Activated naive CD4-positive, alpha-beta T cell treated with anti-CD3 and anti-CD28 coated beads, Interleukin-2, amount 50 U/mL, for 72 hours (primary cell): ENCODE data around the gene SYT9. TPM values are rescaled to one million over a fixed set of nuclear protein-coding genes. Genes with fewer than 3 reads are reported as not detected.
A peak's percentile ranks its signal among the peaks of the same experiment; 100 is the strongest.

Experiments
- ATAC-seq, 2 donors: fragments of 150-1000 bp; cut with Tn5 transposase; 2 replicates each; pipeline ENCODE4 v1.10.0; 2021; ENCODE audit warnings: mild to moderate bottlenecking in 2 of 2, moderate library complexity in 2 of 2
- DNase-seq, 2 donors: peaks; one replicate each; pipeline ENCODE4 v3.0.0; 2021 to 2022; ENCODE audit warnings: low spot score in 2 of 2
- H3K27ac Mint-ChIP-seq, 2 donors: one replicate each; pipeline ENCODE4 v1.8.0; 2022; ENCODE audit warnings: mild to moderate bottlenecking in 2 of 2, mixed read lengths in 2 of 2
- H3K36me3 Mint-ChIP-seq, 2 donors: one replicate each; pipeline ENCODE4 v1.8.0; 2022; ENCODE audit warnings: mixed read lengths in 2 of 2
- H3K9me3 Mint-ChIP-seq, 2 donors: one replicate each; pipeline ENCODE4 v1.8.0; 2022; ENCODE audit warnings: mixed read lengths in 2 of 2
- total RNA-seq, 2 donors: library from RNA; stranded (reverse); gene quantifications; one replicate each; pipeline ENCODE4 v1.2.3, GENCODE V29; 2022

SYT9 gene
- total RNA-seq, 2 donors from 2014 or later, result 0.08 TPM; not detected in 1

DNA sequence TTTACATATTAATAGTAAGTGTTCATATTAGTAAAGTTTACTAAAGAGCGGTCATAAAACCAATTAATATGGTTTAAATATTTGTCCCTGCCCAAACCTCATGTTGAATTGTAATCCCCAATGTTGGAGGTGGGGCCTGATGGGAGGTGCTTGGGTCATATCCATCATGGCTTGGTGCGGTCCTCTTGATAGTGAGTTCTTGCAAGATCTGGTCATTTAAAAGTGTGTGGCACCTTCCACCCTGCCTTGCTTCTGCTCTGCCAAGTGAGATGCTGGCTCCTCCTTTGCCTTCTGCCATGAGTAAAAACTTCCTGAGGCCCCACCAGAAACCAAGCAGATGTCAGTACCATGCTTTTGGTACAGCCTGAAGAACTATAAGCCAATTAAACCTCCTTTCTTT, 178.8 kb downstream of the SYT9 start:
- no peak for ATAC-seq
- Mint-ChIP-seq H3K36me3 (no peaks in the 10 kb centered on the region), H3K9me3 (no peaks in the 10 kb centered on the region), H3K27ac (no peak overlapping the region)
- no peak for DNase-seq

DNA sequence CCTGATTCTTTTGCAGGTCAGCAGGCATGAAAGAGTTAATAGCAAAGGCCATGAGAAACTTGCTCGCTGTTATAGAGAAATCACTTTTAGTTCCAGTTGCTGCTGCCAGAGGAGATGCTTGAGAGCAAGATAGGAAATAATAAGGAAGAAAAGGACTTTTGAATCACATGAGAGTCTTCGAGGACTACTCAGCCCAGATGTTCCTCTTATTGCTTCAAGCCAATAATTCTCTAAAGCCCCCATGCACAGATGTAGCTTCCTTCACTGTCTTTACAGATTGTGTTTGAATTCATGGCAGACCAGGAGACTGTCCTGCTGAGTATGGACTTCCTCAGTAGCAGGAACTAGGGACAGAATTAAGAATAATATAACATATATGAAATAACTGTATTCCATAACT, 183.5 kb downstream of the SYT9 start:
- ATAC-seq (no peak), DNase-seq (no peak)
- Mint-ChIP-seq H3K9me3 (peaks cover 0 to 9% of the 10 kb centered on the region in 2 donors), H3K27ac (no peak overlapping the region), H3K36me3 (peaks cover 0 to 10% of the 10 kb centered on the region in 2 donors)

DNA sequence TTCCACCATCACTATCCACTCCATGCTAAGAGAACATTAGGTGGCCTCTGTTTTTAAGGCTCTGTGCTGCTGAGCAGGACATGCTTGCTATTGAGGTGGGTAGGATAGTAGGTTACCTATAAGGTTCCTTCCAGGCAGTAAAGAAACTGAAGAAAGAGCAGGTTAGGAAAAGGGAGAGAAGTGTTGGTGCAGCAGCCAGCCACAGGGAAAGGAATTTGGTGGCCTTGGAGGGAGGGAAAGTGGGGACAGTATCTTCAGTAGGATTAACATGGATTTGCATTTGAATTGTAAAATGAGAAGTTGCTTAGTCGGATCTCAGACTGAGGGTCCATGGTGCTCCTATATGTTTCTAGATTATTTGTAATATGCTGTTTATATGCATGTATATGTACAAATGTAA, 184.4 kb downstream of the SYT9 start:
- H3K36me3 Mint-ChIP-seq, result peaks cover 0 to 10% of the 10 kb centered on the region in 2 donors
- no peak for ATAC-seq
- H3K27ac Mint-ChIP-seq, result peak overlapping the region; percentile 30 to 63
- DNase-seq, result no peak
- peaks cover 0 to 9% of the 10 kb centered on the region in 2 donors for H3K9me3 Mint-ChIP-seq

DNA sequence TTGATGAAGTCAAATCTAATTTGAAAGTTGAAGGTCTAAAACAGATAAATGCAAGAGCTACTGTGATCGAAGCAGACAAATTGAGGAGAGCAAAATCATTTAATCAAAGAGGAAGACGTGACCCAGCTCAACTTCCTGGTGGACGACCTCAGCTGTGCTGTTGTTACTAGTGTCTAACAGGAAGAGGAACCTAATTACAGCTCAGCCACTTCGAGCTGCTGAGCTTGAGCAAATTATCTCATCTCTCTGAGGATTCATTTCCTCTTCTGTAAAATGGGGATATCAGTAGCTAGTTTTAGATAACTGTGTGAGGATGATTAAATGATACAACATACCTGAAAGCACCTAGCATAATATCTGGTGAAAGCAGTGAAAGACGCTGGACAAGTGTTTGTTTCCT, 185.0 kb downstream of the SYT9 start:
- Mint-ChIP-seq H3K9me3 (peaks cover 0 to 9% of the 10 kb centered on the region in 2 donors), H3K36me3 (peaks cover 0 to 10% of the 10 kb centered on the region in 2 donors), H3K27ac (peak overlapping the region; percentile 47 to 63)
- peak in 1 of 2 donors; percentile 65 for ATAC-seq
- no peak for DNase-seq

DNA sequence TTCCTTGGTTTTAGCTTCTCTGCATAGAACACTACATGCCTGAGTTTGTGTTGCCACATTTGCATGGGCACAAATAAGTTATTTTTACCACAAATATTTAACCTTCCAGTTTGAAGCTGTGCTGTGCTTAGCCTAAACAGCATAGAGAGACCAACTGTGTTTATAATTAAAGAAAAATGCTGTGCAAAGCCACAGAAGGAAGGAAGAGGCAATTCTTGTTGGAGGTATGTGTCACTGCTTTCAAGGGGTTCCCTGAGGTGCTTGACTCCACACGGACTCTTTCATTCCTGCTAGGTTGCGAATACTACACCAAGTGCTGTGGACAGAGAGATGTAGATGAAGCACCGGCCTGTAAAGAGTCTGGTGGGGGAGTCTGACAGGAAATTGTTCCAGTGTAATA, 186.0 kb downstream of the SYT9 start:
- DNase-seq, result no peak
- peaks cover 0 to 10% of the 10 kb centered on the region in 2 donors for H3K36me3 Mint-ChIP-seq
- H3K27ac Mint-ChIP-seq, result no peak overlapping the region
- H3K9me3 Mint-ChIP-seq, result peaks cover 0 to 9% of the 10 kb centered on the region in 2 donors
- no peak for ATAC-seq

DNA sequence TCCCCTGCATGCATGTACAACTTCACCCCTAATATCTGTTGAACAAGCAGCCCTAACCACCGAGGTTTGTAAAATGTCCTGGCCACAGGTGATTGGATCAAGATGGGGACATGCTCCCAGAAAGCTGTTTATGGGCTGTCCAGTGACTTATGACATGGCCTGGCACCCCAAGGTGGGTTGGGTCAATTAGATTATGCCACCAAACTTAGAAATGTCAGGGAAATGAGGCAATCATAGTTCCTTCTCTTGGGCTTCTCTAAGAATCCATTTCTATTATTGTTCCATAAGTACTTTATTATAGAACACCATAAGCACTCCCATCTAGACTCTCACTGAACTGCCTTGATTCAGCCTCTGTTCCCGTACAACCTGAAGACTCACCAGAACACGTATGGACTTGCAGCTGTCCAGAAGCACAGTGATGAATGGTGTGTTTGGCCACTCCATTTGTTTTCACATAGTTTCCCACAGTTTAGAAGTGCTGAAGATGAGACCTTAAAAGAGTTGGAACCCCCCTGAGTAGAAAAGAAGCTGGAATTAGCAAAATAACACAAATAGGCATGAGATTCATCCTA, 188.1 kb downstream of the SYT9 start:
- ATAC-seq (no peak), DNase-seq (no peak)
- Mint-ChIP-seq H3K9me3 (peaks cover 0 to 9% of the 10 kb centered on the region in 2 donors), H3K27ac (peak overlapping the region in 1 of 2 donors; percentile 16), H3K36me3 (peaks cover 0 to 10% of the 10 kb centered on the region in 2 donors)

DNA sequence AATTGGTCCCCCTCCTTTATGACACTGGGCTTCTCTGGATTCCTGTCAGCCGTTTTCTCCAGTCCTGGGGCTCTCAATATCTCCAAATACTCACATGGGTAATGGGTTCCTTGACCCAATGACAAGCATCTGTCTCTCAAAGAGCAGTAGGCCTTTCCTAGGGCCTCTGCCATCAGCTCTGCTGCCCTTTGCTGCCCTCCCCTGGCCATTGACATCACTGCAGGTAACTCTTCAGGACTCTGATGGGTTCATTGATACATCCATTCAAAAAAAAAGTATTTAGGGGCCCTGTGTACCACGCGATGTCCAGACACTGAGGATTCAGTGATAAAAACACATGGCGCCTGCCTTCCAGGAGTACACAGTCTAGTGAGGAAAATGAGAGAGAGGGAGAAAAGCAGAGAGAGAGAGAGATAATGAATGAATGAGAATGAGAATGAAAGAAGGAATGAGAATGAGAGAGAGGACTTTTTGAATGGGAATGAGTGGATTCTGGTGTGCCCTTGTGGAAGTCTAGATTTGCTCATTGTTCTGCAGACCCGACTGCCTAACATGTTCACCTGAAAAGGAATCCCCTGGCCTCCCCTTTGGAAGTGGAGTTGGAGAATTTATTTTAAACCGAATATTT, 191.0 kb downstream of the SYT9 start:
- peak; percentile 77 to 85 for ATAC-seq
- no peaks in the 10 kb centered on the region for H3K36me3 Mint-ChIP-seq
- no peaks in the 10 kb centered on the region for H3K9me3 Mint-ChIP-seq
- DNase-seq, result peak in 1 of 2 donors; percentile 74
- H3K27ac Mint-ChIP-seq, result no peak overlapping the region

DNA sequence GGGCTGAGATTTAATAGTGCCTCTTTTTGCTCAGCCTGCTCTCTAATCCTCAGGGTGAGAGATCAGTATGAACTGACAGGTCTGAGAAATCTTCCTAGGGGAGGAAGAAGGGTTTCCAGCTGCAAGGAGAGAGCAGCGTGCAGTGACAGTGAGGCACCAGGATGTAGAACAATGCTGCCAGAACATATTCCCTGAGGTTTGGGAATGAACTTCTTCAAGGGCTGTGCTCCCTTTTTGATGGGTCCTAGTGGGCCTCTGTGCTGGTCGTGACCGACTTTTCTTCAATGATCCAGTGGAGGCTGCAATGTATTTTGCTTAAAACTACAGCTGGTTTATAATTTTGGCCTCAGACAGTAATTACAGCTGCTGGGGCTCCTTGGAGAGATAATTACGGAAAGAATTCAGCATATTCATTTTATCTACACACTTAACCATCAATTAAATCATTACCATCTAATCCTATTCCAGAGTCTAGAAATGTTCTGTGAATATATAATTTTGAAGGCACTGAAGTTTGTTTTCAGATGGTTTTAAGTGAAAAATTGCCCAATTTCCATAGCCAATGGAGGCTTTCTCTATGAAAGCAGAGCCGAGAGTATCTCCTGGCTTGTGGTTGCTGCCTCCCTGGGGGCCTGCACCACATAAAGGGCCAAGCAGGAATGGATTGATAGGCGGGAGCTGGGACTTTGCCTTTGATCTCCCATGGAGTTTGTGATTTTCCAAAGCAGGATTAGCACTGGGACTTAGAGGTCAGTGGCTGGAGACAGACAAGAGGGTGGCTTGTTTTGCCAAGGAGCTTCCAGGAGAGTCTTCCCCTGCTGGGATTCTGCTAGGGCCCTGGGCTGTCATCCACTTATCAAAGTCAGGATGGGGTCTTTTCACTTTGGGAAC, 192.6 kb downstream of the SYT9 start:
- Mint-ChIP-seq H3K36me3 (no peaks in the 10 kb centered on the region), H3K9me3 (no peaks in the 10 kb centered on the region), H3K27ac (no peak overlapping the region)
- ATAC-seq (no peak), DNase-seq (no peak)

DNA sequence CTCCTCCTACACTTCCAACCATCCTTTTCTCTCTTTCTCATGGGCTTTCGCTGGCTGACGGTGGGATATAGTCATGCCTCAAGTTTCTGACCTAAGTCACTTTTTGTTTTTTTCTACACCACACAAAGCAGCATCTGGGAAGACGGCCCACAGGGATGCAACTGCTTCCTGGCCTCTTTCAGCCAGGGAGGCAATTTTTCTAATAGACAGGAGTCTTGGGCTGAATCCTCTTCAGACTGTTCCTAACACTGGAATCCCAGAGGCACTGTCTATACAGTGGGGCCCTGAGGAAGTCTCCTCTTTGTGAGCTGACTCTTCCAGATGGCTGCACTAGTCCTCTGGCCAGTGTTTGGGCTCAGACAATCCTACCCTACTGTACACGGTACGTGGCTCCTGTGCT, 193.9 kb downstream of the SYT9 start:
- Mint-ChIP-seq H3K9me3 (no peaks in the 10 kb centered on the region), H3K27ac (no peak overlapping the region), H3K36me3 (no peaks in the 10 kb centered on the region)
- ATAC-seq (no peak), DNase-seq (no peak)

DNA sequence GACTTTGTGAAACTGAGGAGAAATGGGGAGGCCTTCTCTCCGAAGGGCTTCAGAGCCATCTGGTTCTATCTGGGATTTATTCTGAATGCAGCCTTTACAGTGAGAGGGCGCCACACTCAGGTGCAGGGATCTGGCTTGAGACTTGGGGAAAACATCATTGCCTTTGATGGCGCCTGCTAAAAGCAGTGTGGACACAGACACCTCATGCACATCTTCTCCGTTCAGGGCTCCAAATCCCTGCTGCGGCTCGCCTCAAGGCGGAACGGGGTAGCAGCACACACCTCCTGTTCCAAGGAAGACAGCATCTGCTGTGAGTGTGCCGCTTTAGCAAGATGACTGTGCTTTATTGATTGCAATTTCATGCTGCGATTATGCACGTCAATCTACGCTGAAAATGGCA, 196.5 kb downstream of the SYT9 start:
- H3K36me3 Mint-ChIP-seq, result no peaks in the 10 kb centered on the region

DNA sequence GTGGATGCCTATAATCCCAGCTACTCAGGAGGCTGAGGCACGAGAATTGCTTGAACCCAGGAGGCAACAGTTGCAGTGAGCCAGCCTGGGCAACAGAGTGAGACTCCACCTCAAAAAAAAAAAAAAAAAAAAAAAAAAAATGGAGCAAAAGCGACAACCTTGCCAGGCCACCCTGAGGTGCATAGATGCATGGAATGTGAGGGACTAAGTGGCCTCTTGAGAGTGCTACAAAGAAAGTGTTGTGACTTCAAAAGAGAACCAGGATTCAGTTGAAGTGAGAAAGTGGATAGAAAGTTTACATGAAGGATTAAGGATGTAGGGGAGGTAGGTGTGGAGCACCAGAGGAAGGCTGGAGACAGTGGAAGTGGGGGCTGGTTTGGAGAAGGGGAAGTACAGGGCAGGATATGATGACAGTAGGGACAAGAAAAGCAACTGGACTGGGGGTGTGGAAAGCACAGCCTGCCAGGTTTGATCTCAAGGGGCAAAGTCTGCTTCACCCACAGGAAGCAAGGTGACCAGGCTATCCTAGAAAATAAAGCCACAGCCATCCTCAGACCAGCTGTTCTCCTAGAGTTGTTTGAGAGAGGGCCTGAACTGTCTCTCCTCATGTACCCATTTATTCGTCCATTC, 197.6 kb downstream of the SYT9 start:
- no peaks in the 10 kb centered on the region for H3K9me3 Mint-ChIP-seq
- no peak for DNase-seq
- ATAC-seq, result no peak
- no peak overlapping the region for H3K27ac Mint-ChIP-seq
- no peaks in the 10 kb centered on the region for H3K36me3 Mint-ChIP-seq

More for the DNA sequence above, 196.5 kb downstream of the SYT9 start:
- DNase-seq (no peak), ATAC-seq (no peak)
- Mint-ChIP-seq H3K27ac (no peak overlapping the region), H3K9me3 (no peaks in the 10 kb centered on the region)

DNA sequence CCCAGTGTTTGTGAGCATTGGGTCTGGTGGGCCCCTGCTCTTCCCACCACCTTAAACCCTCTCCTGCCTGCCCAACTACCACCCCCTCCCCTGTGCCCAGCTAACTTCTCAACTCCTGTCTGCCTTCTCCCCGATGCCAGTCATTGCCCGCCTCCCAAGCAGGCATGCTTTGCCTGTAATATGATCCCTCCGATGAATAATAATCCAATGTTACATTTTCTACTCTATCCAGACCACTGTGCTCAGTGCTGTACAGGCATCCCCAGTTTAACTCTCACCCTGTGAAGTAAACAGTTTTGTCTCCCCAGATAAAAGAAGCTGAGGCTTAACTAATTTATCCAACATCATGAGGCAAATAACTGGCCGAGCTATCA, 198.1 kb downstream of the SYT9 start:
- DNase-seq (no peak), ATAC-seq (no peak)
- Mint-ChIP-seq H3K36me3 (no peaks in the 10 kb centered on the region), H3K9me3 (no peaks in the 10 kb centered on the region), H3K27ac (no peak overlapping the region)

DNA sequence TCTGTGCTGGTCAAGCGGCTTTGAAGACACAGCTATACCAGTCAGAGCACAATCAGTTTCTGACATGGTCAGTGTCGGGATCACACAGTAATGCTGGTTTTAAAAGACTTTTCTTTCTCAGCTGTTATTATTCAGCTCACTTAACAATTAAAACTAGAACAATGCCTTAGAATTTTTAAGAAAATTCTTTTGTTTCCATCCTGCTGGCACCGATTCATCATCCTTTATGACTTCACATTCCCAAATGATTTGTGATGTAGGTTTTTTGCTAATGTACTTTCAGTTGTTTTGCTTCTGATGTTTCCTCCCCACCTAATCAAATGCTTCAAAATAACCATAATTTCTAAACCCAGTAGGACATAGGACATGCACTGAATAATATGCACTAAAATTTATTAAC, 199.1 kb downstream of the SYT9 start:
- DNase-seq (no peak), ATAC-seq (no peak)
- Mint-ChIP-seq H3K9me3 (no peaks in the 10 kb centered on the region), H3K27ac (no peak overlapping the region), H3K36me3 (no peaks in the 10 kb centered on the region)

DNA sequence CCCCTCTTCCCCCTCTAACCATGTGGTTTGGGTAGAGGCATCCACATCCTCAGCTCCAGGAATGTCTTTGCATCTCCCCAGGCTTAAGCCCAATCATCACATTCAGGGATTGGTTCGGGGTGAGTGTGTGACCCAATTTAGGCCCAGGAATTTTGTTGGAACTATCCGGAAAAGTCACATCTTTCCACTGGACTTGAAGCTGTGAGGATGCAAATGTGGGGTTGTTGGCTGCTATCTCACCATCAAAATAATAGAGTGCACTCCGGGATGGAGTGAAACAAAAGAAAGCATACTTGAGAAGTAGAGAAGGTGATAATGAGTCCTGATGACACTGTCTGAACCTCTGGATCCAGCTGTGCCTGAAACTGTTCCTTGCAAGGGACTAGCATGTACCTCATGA, 199.8 kb downstream of the SYT9 start:
- DNase-seq, result no peak
- Mint-ChIP-seq H3K9me3 (no peaks in the 10 kb centered on the region), H3K36me3 (no peaks in the 10 kb centered on the region), H3K27ac (no peak overlapping the region)
- ATAC-seq, result no peak

DNA sequence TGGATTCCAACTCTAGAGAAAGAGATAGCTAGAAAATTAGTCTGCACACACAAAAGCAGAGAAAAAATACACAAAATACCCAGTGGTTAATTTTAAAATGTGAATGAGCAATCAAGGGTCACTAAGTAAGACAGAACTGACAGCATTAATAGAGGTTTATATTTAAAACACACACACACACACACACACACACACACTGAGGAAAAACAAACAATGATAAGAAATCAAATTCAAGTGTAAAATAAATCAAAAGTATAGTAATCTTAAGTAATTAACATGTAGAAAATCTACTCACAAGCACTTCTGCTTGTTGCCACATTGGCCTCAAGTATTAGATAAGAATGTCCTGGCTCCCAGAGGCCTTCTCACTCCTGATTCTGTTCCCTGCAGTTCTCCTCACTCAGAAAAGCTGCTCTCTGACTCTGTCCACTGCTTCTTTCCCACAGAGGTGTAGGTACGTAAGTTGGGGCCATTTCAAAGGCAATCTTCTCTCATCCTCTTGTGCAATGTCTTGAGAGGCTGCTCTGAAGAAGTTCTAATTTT, 200.3 kb downstream of the SYT9 start:
- Mint-ChIP-seq H3K9me3 (no peaks in the 10 kb centered on the region), H3K36me3 (no peaks in the 10 kb centered on the region), H3K27ac (peak overlapping the region in 1 of 2 donors; percentile 77)
- ATAC-seq (no peak), DNase-seq (no peak)

DNA sequence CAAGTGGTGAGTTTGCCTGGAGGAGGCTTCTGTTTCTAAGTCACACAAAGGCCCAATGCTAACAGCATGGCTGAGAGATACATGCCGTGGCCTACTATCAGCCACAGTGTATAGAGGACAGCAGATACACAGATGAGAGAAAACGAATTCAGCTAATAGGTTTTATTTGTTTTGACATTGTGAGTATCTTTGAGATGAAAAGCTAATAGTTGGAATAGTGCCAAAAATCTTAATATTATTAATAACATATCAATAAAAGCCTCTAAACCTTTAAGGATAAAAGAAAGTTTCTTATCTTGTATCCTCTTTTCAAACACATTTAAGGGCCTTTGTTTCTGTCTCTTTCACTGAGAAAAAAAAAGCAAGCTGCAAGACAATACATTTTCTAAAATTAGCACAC, 203.2 kb downstream of the SYT9 start:
- no peaks in the 10 kb centered on the region for H3K36me3 Mint-ChIP-seq
- DNase-seq (no peak), ATAC-seq (no peak)
- no peak overlapping the region for H3K27ac Mint-ChIP-seq
- H3K9me3 Mint-ChIP-seq, result peaks cover 0 to 7% of the 10 kb centered on the region in 2 donors

DNA sequence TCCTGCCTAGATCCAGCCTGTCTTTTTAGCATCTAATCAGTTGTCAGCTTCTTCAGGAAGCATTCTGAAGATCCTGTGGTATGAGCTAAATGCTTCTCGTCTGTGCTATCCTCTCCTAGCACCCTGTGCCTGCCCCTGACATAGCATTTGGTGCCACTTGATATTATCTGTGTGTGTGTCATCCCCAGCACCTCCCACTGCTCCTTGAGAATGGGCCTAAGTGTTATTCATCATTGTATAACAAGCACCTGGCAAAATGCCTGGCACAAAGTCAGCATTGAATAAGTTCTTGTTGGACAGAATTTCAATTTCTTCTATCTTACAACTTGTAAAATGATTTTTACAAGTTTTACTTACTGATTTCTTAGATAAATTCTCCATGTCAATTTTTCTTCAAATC, 205.5 kb downstream of the SYT9 start:
- ATAC-seq (no peak), DNase-seq (no peak)
- H3K27ac Mint-ChIP-seq, result no peak overlapping the region
- H3K9me3 Mint-ChIP-seq, result peaks cover 0 to 7% of the 10 kb centered on the region in 2 donors
- no peaks in the 10 kb centered on the region for H3K36me3 Mint-ChIP-seq
